ENCODE results near the gene PLA2G2C.

GRCh38 chr1:20183616-20184271, 2.6 kb downstream of the PLA2G2C start:
- TF ChIP-seq CTCF (IDR thresholded peaks at IDR 0.05; ENCODE audit: low read length) (no peak), EZH2 (IDR thresholded peaks at IDR 0.05; ENCODE audit: borderline replicate concordance, low read length) (no peak)
